ENCODE measurements around the gene CD3E. TPM values are rescaled to one million over a fixed set of nuclear protein-coding genes. Genes with fewer than 3 reads are reported as not detected.

Gene CD3E
- total and polyA plus RNA-seq, 2 of the 8 experiments (the other 6 are each of a cell fraction or from before 2014, with no cell fraction given) = not detected

DNA sequence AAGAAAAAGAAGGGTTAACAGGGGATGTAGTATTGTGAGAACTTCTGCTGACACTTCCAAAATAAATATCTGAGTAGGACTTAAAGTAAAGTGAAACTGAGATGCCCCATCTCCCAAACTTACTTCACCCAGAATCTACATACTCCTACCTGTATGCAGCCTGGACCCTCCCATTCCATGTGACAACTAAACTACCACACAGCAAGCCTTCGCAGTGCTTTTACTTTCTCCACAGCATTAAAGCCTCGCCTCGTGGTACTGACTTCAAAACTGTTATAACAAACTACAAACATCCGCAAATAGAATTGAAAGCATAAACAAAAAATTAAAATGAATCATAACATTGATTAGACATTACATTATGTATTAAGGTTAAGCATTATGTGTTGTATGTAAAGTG, 41.4 kb upstream of the CD3E start (continued):
- TF ChIP-seq PHF8 (conservative IDR thresholded peaks at IDR 0.05; ENCODE audit: low read depth, low read length) = no peak
- no peak for TF ChIP-seq CTBP2 (IDR thresholded peaks at IDR 0.05; ENCODE audit: borderline replicate concordance, insufficient read depth, insufficient read length, low read length)
- TF ChIP-seq, protein P1, sequence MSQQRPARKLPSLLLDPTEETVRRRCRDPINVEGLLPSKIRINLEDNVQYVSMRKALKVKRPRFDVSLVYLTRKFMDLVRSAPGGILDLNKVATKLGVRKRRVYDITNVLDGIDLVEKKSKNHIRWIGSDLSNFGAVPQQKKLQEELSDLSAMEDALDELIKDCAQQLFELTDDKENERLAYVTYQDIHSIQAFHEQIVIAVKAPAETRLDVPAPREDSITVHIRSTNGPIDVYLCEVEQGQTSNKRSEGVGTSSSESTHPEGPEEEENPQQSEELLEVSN (IDR thresholded peaks at IDR 0.05) = no peak
- no peak for TF ChIP-seq CHD2 (IDR thresholded peaks at IDR 0.05; ENCODE audit: low read length)
- TF ChIP-seq RAD21 (IDR thresholded peaks at IDR 0.05 in 1 of 2, conservative IDR thresholded peaks at IDR 0.05 in 1 of 2; ENCODE audit: low read depth in 2 of 2, low read length in 2 of 2) = no peak
- TF ChIP-seq, protein P2, sequence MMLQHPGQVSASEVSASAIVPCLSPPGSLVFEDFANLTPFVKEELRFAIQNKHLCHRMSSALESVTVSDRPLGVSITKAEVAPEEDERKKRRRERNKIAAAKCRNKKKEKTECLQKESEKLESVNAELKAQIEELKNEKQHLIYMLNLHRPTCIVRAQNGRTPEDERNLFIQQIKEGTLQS (IDR thresholded peaks at IDR 0.05; ENCODE audit: insufficient read depth, low read depth, low read length) = no peak
- TF ChIP-seq ASH2L (IDR thresholded peaks at IDR 0.05; ENCODE audit: low read length) = no peak
- TF ChIP-seq GTF2F1 (IDR thresholded peaks at IDR 0.05; ENCODE audit: borderline replicate concordance, low read depth, low read length) = no peak
- TF ChIP-seq TBP (IDR thresholded peaks at IDR 0.05; ENCODE audit: low read depth, low read length) = no peak

All from H1 (cell line).